Duodenal mucosa (tissue), 2 donors: ENCODE results near the gene DPYD.

Experiments
- H3K27ac ChIP-seq: one replicate; pipeline ENCODE4 v1.7.0; 2013; ENCODE audit warnings: low read depth, low read length
- H3K27me3 ChIP-seq, 2 donors: one replicate each; pipeline ENCODE4 v1.7.0; 2013; ENCODE audit warnings: low read length in 2 of 2, control low read depth in 1 of 2; ENCODE audit not compliant: insufficient read depth in 2 of 2, control insufficient read depth in 1 of 2
- H3K36me3 ChIP-seq, 2 donors: one replicate each; pipeline ENCODE4 v1.7.0; 2013; ENCODE audit warnings: low read length in 2 of 2, control low read depth in 1 of 2; ENCODE audit not compliant: insufficient read depth in 2 of 2, control insufficient read depth in 1 of 2
- H3K4me1 ChIP-seq, 2 donors: one replicate each; pipeline ENCODE4 v1.7.0; 2013; ENCODE audit warnings: low read length in 2 of 2, control low read depth in 1 of 2; ENCODE audit not compliant: insufficient read depth in 2 of 2, control insufficient read depth in 1 of 2
- H3K4me3 ChIP-seq, 2 donors: one replicate each; pipeline ENCODE4 v1.7.0; 2013; ENCODE audit warnings: low read length in 2 of 2, low read depth in 1 of 2
- H3K9ac ChIP-seq, 2 donors: one replicate each; pipeline ENCODE4 v1.7.0; 2013; ENCODE audit warnings: low read length in 2 of 2, low read depth in 1 of 2
- H3K9me3 ChIP-seq, 2 donors: one replicate each; pipeline ENCODE4 v1.7.0; 2013; ENCODE audit warnings: low read length in 2 of 2, control low read depth in 1 of 2; ENCODE audit not compliant: control insufficient read depth in 1 of 2

Gene DPYD

DNA sequence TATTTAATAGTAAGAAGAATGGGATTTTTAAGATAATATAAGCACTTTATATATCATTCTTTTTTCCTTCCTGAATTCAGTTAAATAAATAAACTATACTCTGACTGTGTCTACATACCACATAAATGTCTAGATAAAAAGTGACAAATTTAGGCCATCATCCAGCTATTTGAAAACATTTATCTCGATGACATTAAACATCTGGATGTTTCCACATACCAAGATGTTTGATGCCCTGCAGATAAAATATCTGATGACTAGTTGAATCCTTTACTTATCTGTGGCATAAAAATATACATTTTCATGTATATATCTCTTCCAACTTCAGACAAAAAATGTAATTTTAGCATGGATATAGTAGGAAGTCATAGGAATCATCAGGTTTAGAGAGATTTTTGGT is 348.3 kb downstream of the DPYD start:
- no peak overlapping the region for H3K27ac ChIP-seq
- H3K27me3 ChIP-seq: no peaks in the 10 kb centered on the region
- peaks cover 0 to 9% of the 10 kb centered on the region in 2 donors for H3K36me3 ChIP-seq
- H3K9ac ChIP-seq: no peak overlapping the region
- H3K4me1 ChIP-seq: no peaks in the 10 kb centered on the region
- H3K4me3 ChIP-seq: no peak overlapping the region
- H3K9me3 ChIP-seq: no peaks in the 10 kb centered on the region

- no peak overlapping the region for H3K9ac ChIP-seq
- H3K4me1 ChIP-seq: no peaks in the 10 kb centered on the region
- no peaks in the 10 kb centered on the region for H3K27me3 ChIP-seq
- H3K9me3 ChIP-seq: no peaks in the 10 kb centered on the region
- H3K4me3 ChIP-seq: no peak overlapping the region
- H3K27ac ChIP-seq: no peak overlapping the region
- H3K36me3 ChIP-seq: peaks cover 0 to 9% of the 10 kb centered on the region in 2 donors
Observed at GRCh38 chr1:97571760-97572159, 349.1 kb downstream of the DPYD start.

DNA sequence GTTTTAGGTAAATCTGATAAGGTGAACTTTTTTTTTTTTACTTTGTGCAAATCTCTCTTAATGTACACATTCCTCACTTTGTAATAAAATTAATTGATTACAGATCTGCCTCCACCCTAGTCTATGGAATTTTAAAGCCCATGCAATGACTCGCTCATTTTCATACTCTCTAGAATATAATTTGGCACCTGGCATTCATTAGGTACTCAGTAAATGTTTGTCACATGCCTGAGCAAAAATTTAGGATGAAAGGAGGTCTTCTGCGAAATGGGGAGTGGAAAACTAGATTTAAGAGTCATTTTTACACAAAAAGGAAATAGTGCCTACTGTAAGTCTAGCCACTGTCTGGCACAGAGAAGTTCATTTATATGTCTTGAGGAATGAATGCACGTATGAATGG is 350.1 kb downstream of the DPYD start:
- no peak overlapping the region for H3K27ac ChIP-seq
- no peak overlapping the region for H3K9ac ChIP-seq
- no peaks in the 10 kb centered on the region for H3K4me1 ChIP-seq
- no peaks in the 10 kb centered on the region for H3K27me3 ChIP-seq
- H3K9me3 ChIP-seq: no peaks in the 10 kb centered on the region
- peaks cover 0 to 9% of the 10 kb centered on the region in 2 donors for H3K36me3 ChIP-seq
- no peak overlapping the region for H3K4me3 ChIP-seq

DNA sequence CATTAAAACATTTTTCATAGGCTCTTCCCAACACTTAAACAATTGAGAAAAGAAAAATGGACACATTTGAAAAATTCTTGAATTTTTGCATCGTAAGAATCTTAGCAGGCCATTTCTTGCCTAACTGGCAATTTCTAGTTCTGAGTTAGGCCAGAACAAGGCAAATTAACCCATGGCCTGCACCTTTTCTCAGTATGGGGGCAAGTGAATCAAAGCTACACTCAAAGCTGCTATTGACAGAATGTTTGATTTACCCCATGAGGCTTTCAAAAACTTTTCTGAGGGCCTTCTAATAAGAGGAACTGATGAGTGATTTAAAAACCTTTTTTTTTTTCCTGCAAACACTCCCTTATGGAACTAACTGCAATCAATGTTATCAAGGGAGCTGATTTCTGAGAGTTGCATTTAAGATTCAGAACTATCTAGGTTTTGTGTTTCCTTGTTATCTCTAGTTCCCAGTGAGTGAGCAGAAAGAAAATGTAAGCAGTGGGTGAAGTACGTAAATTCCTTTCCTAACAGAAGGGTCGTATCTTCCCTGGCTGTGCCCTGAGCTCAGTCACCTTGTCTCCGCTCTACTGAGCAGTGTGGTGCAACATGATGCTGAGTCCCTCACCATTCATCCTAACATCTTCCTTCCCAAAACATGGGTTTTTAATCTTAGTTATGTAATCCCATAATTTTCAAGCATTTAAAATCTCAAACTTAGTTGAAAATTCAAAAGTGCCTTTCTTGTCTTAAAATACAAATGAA is 353.7 kb downstream of the DPYD start:
- no peaks in the 10 kb centered on the region for H3K27me3 ChIP-seq
- H3K9ac ChIP-seq: no peak overlapping the region
- H3K36me3 ChIP-seq: no peaks in the 10 kb centered on the region

GRCh38 chr1:97565886-97566285 is 354.9 kb downstream of the DPYD start:
- Histone ChIP-seq H3K4me1 (no peaks in the 10 kb centered on the region), H3K9me3 (no peaks in the 10 kb centered on the region), H3K36me3 (no peaks in the 10 kb centered on the region), H3K27ac (no peak overlapping the region), H3K27me3 (no peaks in the 10 kb centered on the region), H3K4me3 (no peak overlapping the region), H3K9ac (no peak overlapping the region)

More for the DNA sequence above, 353.7 kb downstream of the DPYD start:
- Histone ChIP-seq H3K4me3 (no peak overlapping the region), H3K27ac (no peak overlapping the region), H3K4me1 (no peaks in the 10 kb centered on the region), H3K9me3 (no peaks in the 10 kb centered on the region)

DNA sequence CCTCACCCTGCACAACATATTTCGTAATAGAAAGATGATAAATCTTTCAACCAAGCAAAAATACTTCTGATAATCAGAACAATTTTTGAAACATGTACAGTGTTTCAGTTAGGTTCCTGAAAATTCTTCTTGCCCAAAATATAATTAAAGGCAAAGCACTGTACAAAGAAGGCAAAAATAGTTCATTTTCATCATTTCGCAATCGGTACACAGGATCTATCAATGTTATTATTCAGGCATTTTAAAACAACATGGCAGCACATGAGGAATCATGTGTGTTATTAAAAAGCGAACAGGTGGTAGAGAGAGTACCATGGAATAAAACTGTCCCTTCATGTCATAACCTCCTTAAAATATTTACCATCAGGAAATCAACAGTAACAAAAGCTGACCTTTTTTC is 356.9 kb downstream of the DPYD start:
- Histone ChIP-seq H3K27ac (no peak overlapping the region), H3K27me3 (no peaks in the 10 kb centered on the region), H3K4me3 (no peak overlapping the region), H3K9me3 (no peaks in the 10 kb centered on the region), H3K4me1 (no peaks in the 10 kb centered on the region), H3K9ac (no peak overlapping the region), H3K36me3 (no peaks in the 10 kb centered on the region)

GRCh38 chr1:97562081-97562480 is 358.8 kb downstream of the DPYD start:
- Histone ChIP-seq H3K9me3 (no peaks in the 10 kb centered on the region), H3K4me3 (no peak overlapping the region), H3K36me3 (no peaks in the 10 kb centered on the region), H3K27me3 (no peaks in the 10 kb centered on the region), H3K9ac (no peak overlapping the region), H3K27ac (no peak overlapping the region), H3K4me1 (no peaks in the 10 kb centered on the region)

GRCh38 chr1:97560714-97561113 is 360.1 kb downstream of the DPYD start:
- H3K36me3 ChIP-seq: no peaks in the 10 kb centered on the region
- H3K9ac ChIP-seq: no peak overlapping the region
- H3K27ac ChIP-seq: no peak overlapping the region
- no peaks in the 10 kb centered on the region for H3K9me3 ChIP-seq
- H3K4me3 ChIP-seq: no peak overlapping the region
- H3K27me3 ChIP-seq: no peaks in the 10 kb centered on the region
- no peaks in the 10 kb centered on the region for H3K4me1 ChIP-seq

- Histone ChIP-seq H3K4me3 (no peak overlapping the region), H3K27me3 (no peaks in the 10 kb centered on the region), H3K9ac (no peak overlapping the region), H3K9me3 (no peaks in the 10 kb centered on the region), H3K4me1 (no peaks in the 10 kb centered on the region), H3K27ac (no peak overlapping the region), H3K36me3 (no peaks in the 10 kb centered on the region)
Observed at GRCh38 chr1:97553971-97554370, 366.9 kb downstream of the DPYD start.

- no peaks in the 10 kb centered on the region for H3K27me3 ChIP-seq
- H3K9me3 ChIP-seq: no peaks in the 10 kb centered on the region
- H3K4me3 ChIP-seq: no peak overlapping the region
- H3K9ac ChIP-seq: no peak overlapping the region
- H3K36me3 ChIP-seq: no peaks in the 10 kb centered on the region
- H3K27ac ChIP-seq: no peak overlapping the region
- H3K4me1 ChIP-seq: no peaks in the 10 kb centered on the region
Observed at GRCh38 chr1:97551113-97551512, 369.7 kb downstream of the DPYD start.
